ENCODE data around the gene REV1. TPM values are rescaled to one million over a fixed set of nuclear protein-coding genes. Genes with fewer than 3 reads are reported as not detected.
"Not testable (repeated sequence)": the region's sequence is repeated elsewhere in the genome, so short reads cannot be mapped to it uniquely, and the experiment has no call there.

Gene REV1
- total and polyA plus RNA-seq, 2 donors = 23.9 to 27.1 TPM

DNA sequence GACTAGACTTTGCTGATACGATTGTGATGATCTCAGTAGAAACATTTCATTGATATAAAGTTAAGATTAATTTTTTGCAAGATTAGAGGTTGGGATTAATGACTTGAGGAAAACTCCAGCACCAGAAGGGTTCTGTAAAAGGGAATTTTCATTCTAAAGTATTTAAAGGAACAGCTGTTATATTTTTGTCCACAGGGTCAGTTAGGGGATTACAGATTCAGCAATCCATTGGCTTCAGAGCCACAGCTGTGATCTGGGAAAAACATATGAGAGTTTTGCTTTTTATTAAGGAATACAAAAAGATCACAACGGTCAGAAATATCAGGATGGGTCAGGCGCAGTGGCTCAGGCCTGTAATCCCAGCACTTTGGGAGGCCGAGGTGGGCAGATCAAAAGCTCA, 19.6 kb upstream of the REV1 start:
- WGBS = 97% methylated on average over 4 of the region's 4 CpGs

DNA sequence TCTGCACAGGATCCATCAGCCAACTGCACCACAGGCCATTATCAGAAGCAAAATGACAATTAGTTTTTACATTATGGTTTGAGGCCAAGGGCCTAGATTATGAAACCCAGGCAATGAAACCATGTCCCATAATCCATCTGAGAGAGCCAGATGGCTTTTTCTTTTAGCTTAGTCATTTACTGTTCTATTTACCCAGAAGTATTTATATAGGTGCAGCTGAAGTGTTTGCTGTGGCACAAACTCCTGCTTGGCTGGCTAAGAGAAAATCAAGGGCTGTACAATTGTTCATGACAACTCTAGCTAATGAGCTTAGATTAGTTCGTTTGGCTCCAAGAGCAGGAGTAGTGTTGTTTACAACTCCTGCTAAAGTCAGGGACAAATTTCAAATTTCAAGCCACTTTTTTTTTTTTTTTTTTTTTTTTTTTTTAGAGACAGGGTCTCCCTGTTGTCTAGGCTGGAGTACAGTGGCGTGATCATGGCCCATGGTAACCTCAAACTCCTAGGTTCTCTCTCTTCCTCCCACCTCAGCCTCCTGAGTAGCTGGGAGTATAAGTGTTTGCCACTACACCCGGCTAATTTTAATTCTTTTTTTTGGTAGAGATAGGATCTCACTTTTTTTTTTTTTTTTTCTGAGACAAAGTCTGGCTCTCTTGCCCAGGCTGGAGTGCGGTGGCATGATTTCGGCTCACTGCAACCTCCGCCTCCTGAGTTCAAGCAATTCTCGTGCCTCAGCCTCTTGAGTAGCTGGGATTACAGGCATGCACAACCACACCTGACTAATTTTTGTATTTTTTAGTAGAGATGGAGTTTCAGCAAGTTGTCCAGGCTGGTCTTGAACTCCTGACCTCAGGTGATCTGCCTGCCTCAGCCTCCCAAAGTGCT, 18.4 kb upstream of the REV1 start:
- no peaks in the 10 kb centered on the region for H3K27me3 ChIP-seq (ENCODE audit: control insufficient read depth in 2 of 2, insufficient read depth in 1 of 2, low read length in 1 of 2)
- 97% methylated on average over 7 of the region's 7 CpGs for WGBS
- H3K4me1 ChIP-seq (ENCODE audit: control insufficient read depth in 2 of 2, insufficient read depth in 2 of 2, low read length in 2 of 2) = no peaks in the 10 kb centered on the region
- no peak for DNase-seq (ENCODE audit: low read depth in 6 of 9, low spot score in 9 of 9)
- no peaks in the 10 kb centered on the region for H3K9me3 ChIP-seq (ENCODE audit: control insufficient read depth in 2 of 2, insufficient read depth in 1 of 2, low read length in 1 of 2)
- no peak overlapping the region for H3K4me3 ChIP-seq (ENCODE audit: low read length in 2 of 2)
- H3K36me3 ChIP-seq (ENCODE audit: control insufficient read depth in 2 of 2, insufficient read depth in 2 of 2, low read length in 1 of 2) = no peaks in the 10 kb centered on the region
- H3K27ac ChIP-seq (ENCODE audit: low read depth in 1 of 2, low read length in 1 of 2) = no peak overlapping the region

More for the DNA sequence above, 19.6 kb upstream of the REV1 start:
- DNase-seq (ENCODE audit: low read depth in 6 of 9, low spot score in 9 of 9) = no peak
- no peak overlapping the region for H3K4me3 ChIP-seq (ENCODE audit: low read length in 2 of 2)
- no peak overlapping the region for H3K27ac ChIP-seq (ENCODE audit: low read depth in 1 of 2, low read length in 1 of 2)
- no peaks in the 10 kb centered on the region for H3K9me3 ChIP-seq (ENCODE audit: control insufficient read depth in 2 of 2, insufficient read depth in 1 of 2, low read length in 1 of 2)
- H3K27me3 ChIP-seq (ENCODE audit: control insufficient read depth in 2 of 2, insufficient read depth in 1 of 2, low read length in 1 of 2) = no peaks in the 10 kb centered on the region
- H3K36me3 ChIP-seq (ENCODE audit: control insufficient read depth in 2 of 2, insufficient read depth in 2 of 2, low read length in 1 of 2) = no peaks in the 10 kb centered on the region
- H3K4me1 ChIP-seq (ENCODE audit: control insufficient read depth in 2 of 2, insufficient read depth in 2 of 2, low read length in 2 of 2) = no peaks in the 10 kb centered on the region

GRCh38 chr2:99504844-99505584, 15.2 kb upstream of the REV1 start:
- WGBS = 72% methylated on average over 4 of the region's 4 CpGs
- H3K4me1 ChIP-seq (ENCODE audit: control insufficient read depth in 2 of 2, insufficient read depth in 2 of 2, low read length in 2 of 2) = no peaks in the 10 kb centered on the region
- no peak for DNase-seq (ENCODE audit: low read depth in 6 of 9, low spot score in 9 of 9)

GRCh38 chr2:99503662-99504416, 14.0 kb upstream of the REV1 start:
- 96% methylated on average over 8 of the region's 8 CpGs for WGBS
- H3K36me3 ChIP-seq (ENCODE audit: control insufficient read depth in 2 of 2, insufficient read depth in 2 of 2, low read length in 1 of 2); H3K4me1 ChIP-seq (ENCODE audit: control insufficient read depth in 2 of 2, insufficient read depth in 2 of 2, low read length in 2 of 2); H3K27me3 ChIP-seq (ENCODE audit: control insufficient read depth in 2 of 2, insufficient read depth in 1 of 2, low read length in 1 of 2); H3K27ac ChIP-seq (ENCODE audit: low read depth in 1 of 2, low read length in 1 of 2); H3K9me3 ChIP-seq (ENCODE audit: control insufficient read depth in 2 of 2, insufficient read depth in 1 of 2, low read length in 1 of 2); DNase-seq (ENCODE audit: low read depth in 6 of 9, low spot score in 9 of 9); H3K4me3 ChIP-seq (ENCODE audit: low read length in 2 of 2): not testable (repeated sequence)

More at GRCh38 chr2:99504844-99505584, 15.2 kb upstream of the REV1 start:
- Histone ChIP-seq H3K4me3 (ENCODE audit: low read length in 2 of 2) (no peak overlapping the region), H3K27ac (ENCODE audit: low read depth in 1 of 2, low read length in 1 of 2) (no peak overlapping the region), H3K27me3 (ENCODE audit: control insufficient read depth in 2 of 2, insufficient read depth in 1 of 2, low read length in 1 of 2) (no peaks in the 10 kb centered on the region), H3K9me3 (ENCODE audit: control insufficient read depth in 2 of 2, insufficient read depth in 1 of 2, low read length in 1 of 2) (no peaks in the 10 kb centered on the region), H3K36me3 (ENCODE audit: control insufficient read depth in 2 of 2, insufficient read depth in 2 of 2, low read length in 1 of 2) (no peaks in the 10 kb centered on the region)

- Histone ChIP-seq H3K27ac (ENCODE audit: low read depth in 1 of 2, low read length in 1 of 2) (no peak overlapping the region), H3K36me3 (ENCODE audit: control insufficient read depth in 2 of 2, insufficient read depth in 2 of 2, low read length in 1 of 2) (no peaks in the 10 kb centered on the region), H3K27me3 (ENCODE audit: control insufficient read depth in 2 of 2, insufficient read depth in 1 of 2, low read length in 1 of 2) (peaks cover 0 to 8% of the 10 kb centered on the region in 2 donors), H3K4me3 (ENCODE audit: low read length in 2 of 2) (no peak overlapping the region), H3K4me1 (ENCODE audit: control insufficient read depth in 2 of 2, insufficient read depth in 2 of 2, low read length in 2 of 2) (no peaks in the 10 kb centered on the region), H3K9me3 (ENCODE audit: control insufficient read depth in 2 of 2, insufficient read depth in 1 of 2, low read length in 1 of 2) (no peaks in the 10 kb centered on the region)
- 98% methylated on average over 2 of the region's 2 CpGs for WGBS
- no peak for DNase-seq (ENCODE audit: low read depth in 6 of 9, low spot score in 9 of 9)
These were observed 6.2 kb upstream of the REV1 start for GRCh38 chr2:99496021-99496420.

- H3K27ac ChIP-seq (ENCODE audit: low read depth in 1 of 2, low read length in 1 of 2) = no peak overlapping the region
- WGBS = 95% methylated on average over 4 of the region's 4 CpGs
- H3K4me1 ChIP-seq (ENCODE audit: control insufficient read depth in 2 of 2, insufficient read depth in 2 of 2, low read length in 2 of 2) = peaks cover 0 to 4% of the 10 kb centered on the region in 2 donors
- H3K27me3 ChIP-seq (ENCODE audit: control insufficient read depth in 2 of 2, insufficient read depth in 1 of 2, low read length in 1 of 2) = peaks cover 0 to 8% of the 10 kb centered on the region in 2 donors
- no peaks in the 10 kb centered on the region for H3K36me3 ChIP-seq (ENCODE audit: control insufficient read depth in 2 of 2, insufficient read depth in 2 of 2, low read length in 1 of 2)
- no peak for DNase-seq (ENCODE audit: low read depth in 6 of 9, low spot score in 9 of 9)
- no peaks in the 10 kb centered on the region for H3K9me3 ChIP-seq (ENCODE audit: control insufficient read depth in 2 of 2, insufficient read depth in 1 of 2, low read length in 1 of 2)
- no peak overlapping the region for H3K4me3 ChIP-seq (ENCODE audit: low read length in 2 of 2)
These were observed 5.5 kb upstream of the REV1 start for GRCh38 chr2:99495115-99495860.

DNA sequence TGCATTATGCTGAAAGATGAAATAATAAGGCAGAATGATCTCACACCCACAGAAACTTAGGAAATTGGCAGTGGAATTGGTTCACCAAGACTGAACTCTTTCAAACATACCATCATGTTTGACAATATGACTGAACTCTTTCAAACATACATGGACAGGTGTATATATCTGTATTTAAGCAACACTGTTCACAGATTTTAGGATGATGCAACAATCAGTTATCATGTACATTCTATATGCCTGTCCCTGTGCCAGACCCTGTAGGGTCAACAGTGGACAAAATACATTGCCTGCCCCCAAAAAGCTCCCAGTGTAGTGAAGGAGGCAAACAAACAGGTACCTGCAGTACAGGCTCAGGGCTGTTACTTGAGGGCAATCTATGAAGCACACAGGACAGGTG, 2.9 kb upstream of the REV1 start:
- Histone ChIP-seq H3K4me3 (ENCODE audit: low read length in 2 of 2) (no peak overlapping the region), H3K27me3 (ENCODE audit: control insufficient read depth in 2 of 2, insufficient read depth in 1 of 2, low read length in 1 of 2) (peaks cover 0 to 2% of the 10 kb centered on the region in 2 donors), H3K4me1 (ENCODE audit: control insufficient read depth in 2 of 2, insufficient read depth in 2 of 2, low read length in 2 of 2) (peaks cover 2 to 7% of the 10 kb centered on the region in 2 donors), H3K27ac (ENCODE audit: low read depth in 1 of 2, low read length in 1 of 2) (no peak overlapping the region), H3K36me3 (ENCODE audit: control insufficient read depth in 2 of 2, insufficient read depth in 2 of 2, low read length in 1 of 2) (no peaks in the 10 kb centered on the region), H3K9me3 (ENCODE audit: control insufficient read depth in 2 of 2, insufficient read depth in 1 of 2, low read length in 1 of 2) (no peaks in the 10 kb centered on the region)
- no peak for DNase-seq (ENCODE audit: low read depth in 6 of 9, low spot score in 9 of 9)

DNA sequence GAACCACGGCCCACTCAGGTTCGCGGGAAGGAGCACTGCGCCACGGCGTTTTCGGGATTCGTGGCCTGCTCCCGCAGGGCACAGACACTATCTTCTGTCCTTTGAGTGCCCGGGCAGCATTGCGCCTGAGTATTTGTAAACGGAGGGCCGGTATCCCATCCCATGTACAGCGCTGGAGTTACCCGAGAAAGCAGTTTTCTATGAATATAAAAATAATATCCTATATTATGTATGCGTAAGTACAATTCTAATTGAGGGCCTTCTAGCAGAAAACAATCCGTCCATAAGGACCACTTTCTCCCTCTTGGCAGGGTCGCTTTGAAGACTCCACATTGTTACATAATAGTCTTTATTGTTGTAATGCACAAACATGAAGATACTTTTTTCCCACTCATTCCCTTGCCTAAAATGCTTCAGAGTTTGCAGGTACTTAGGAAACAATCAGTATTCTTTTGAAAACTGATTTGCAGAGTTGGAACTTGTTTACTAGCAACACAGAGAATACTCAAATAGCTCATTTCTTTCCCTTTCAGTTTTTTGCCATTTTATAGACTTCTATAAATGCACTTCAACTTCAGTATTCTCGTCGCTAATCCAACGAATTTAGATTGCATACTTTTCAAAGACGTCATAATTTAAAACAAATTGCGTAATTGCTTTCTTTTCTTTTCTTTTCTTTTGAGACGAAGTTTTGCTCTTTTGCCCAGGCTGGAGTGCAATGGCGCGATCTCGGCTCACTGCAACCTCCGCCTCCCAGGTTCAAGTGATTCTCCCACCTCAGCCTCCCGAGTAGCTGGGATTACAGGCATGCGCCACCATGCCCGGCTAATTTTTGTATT, 1.0 kb upstream of the REV1 start:
- peak overlapping the region; percentile 82 to 95 for H3K27ac ChIP-seq (ENCODE audit: low read depth in 1 of 2, low read length in 1 of 2)

More for the DNA sequence above, 1.0 kb upstream of the REV1 start:
- no peak for DNase-seq (ENCODE audit: low read depth in 6 of 9, low spot score in 9 of 9)
- WGBS = 42% methylated on average over 31 of the region's 31 CpGs
- Histone ChIP-seq H3K4me1 (ENCODE audit: control insufficient read depth in 2 of 2, insufficient read depth in 2 of 2, low read length in 2 of 2) (peaks cover 9 to 12% of the 10 kb centered on the region in 2 donors), H3K9me3 (ENCODE audit: control insufficient read depth in 2 of 2, insufficient read depth in 1 of 2, low read length in 1 of 2) (no peaks in the 10 kb centered on the region), H3K4me3 (ENCODE audit: low read length in 2 of 2) (peak overlapping the region; percentile 61 to 98), H3K36me3 (ENCODE audit: control insufficient read depth in 2 of 2, insufficient read depth in 2 of 2, low read length in 1 of 2) (no peaks in the 10 kb centered on the region), H3K27me3 (ENCODE audit: control insufficient read depth in 2 of 2, insufficient read depth in 1 of 2, low read length in 1 of 2) (peaks cover 0 to 2% of the 10 kb centered on the region in 2 donors)
